ENCODE measurements around the gene HDHD2. TPM values are rescaled to one million over a fixed set of nuclear protein-coding genes. Genes with fewer than 3 reads are reported as not detected.
A peak's percentile ranks its signal among the peaks of the same experiment; 100 is the strongest.

HDHD2 gene
- total and polyA plus RNA-seq, 4 donors: 16.7 to 38.2 (median 30.1) TPM

- 91 to 92% methylated on average over 7 of the region's 7 CpGs for WGBS, 2 donors
- no peak overlapping the region for H3K27ac ChIP-seq (ENCODE audit: low read depth in 1 of 2, low read length in 1 of 2)
- TF ChIP-seq CTCF (IDR thresholded peaks at IDR 0.05; ENCODE audit: control extremely low read depth, extremely low read depth): no peak
- ATAC-seq (ENCODE audit: insufficient read depth, low FRiP score): no peak
- H3K9ac ChIP-seq (ENCODE audit: insufficient read depth in 1 of 2, low read length in 2 of 2): no peak overlapping the region
- H3K4me1 ChIP-seq (ENCODE audit: control insufficient read depth in 5 of 5, insufficient read depth in 5 of 5, low read length in 5 of 5): no peaks in the 10 kb centered on the region
- no peaks in the 10 kb centered on the region for H3K9me3 ChIP-seq (ENCODE audit: control insufficient read depth in 4 of 4, insufficient read depth in 3 of 4, low read length in 3 of 4)
- DNase-seq: no peak
- no peaks in the 10 kb centered on the region for H3K27me3 ChIP-seq (ENCODE audit: control insufficient read depth in 3 of 3, insufficient read depth in 3 of 3, low read length in 2 of 3)
- H3K36me3 ChIP-seq (ENCODE audit: control insufficient read depth in 4 of 4, insufficient read depth in 4 of 4, low read length in 4 of 4): peaks cover 15 to 42% (median 33%) of the 10 kb centered on the region in 4 donors
- H3K4me3 ChIP-seq: no peak overlapping the region
Measured at GRCh38 chr18:47108998-47109405, 41.3 kb downstream of the HDHD2 start.

GRCh38 chr18:47108373-47108772, 41.9 kb downstream of the HDHD2 start:
- no peak for TF ChIP-seq CTCF (IDR thresholded peaks at IDR 0.05; ENCODE audit: control extremely low read depth, extremely low read depth)
- H3K36me3 ChIP-seq (ENCODE audit: control insufficient read depth in 4 of 4, insufficient read depth in 4 of 4, low read length in 4 of 4): peaks cover 19 to 39% (median 32%) of the 10 kb centered on the region in 4 donors
- ATAC-seq (ENCODE audit: insufficient read depth, low FRiP score): no peak
- no peak overlapping the region for H3K27ac ChIP-seq (ENCODE audit: low read depth in 1 of 2, low read length in 1 of 2)
- no peak for DNase-seq
- WGBS, 2 donors: 87 to 92% methylated on average over 3 of the region's 3 CpGs
- H3K4me1 ChIP-seq (ENCODE audit: control insufficient read depth in 5 of 5, insufficient read depth in 5 of 5, low read length in 5 of 5): no peaks in the 10 kb centered on the region
- no peak overlapping the region for H3K4me3 ChIP-seq
- no peak overlapping the region for H3K9ac ChIP-seq (ENCODE audit: insufficient read depth in 1 of 2, low read length in 2 of 2)
- no peaks in the 10 kb centered on the region for H3K9me3 ChIP-seq (ENCODE audit: control insufficient read depth in 4 of 4, insufficient read depth in 3 of 4, low read length in 3 of 4)
- no peaks in the 10 kb centered on the region for H3K27me3 ChIP-seq (ENCODE audit: control insufficient read depth in 3 of 3, insufficient read depth in 3 of 3, low read length in 2 of 3)

GRCh38 chr18:47100212-47100831, 50.0 kb downstream of the HDHD2 start:
- TF ChIP-seq CTCF (IDR thresholded peaks at IDR 0.05; ENCODE audit: control extremely low read depth, extremely low read depth): peak; percentile 56
- Histone ChIP-seq H3K4me1 (ENCODE audit: control insufficient read depth in 5 of 5, insufficient read depth in 5 of 5, low read length in 5 of 5) (no peaks in the 10 kb centered on the region), H3K9me3 (ENCODE audit: control insufficient read depth in 4 of 4, insufficient read depth in 3 of 4, low read length in 3 of 4) (no peaks in the 10 kb centered on the region), H3K4me3 (no peak overlapping the region), H3K27ac (ENCODE audit: low read depth in 1 of 2, low read length in 1 of 2) (no peak overlapping the region), H3K36me3 (ENCODE audit: control insufficient read depth in 4 of 4, insufficient read depth in 4 of 4, low read length in 4 of 4) (peaks cover 0 to 8% (median 5%) of the 10 kb centered on the region in 4 donors), H3K9ac (ENCODE audit: insufficient read depth in 1 of 2, low read length in 2 of 2) (no peak overlapping the region), H3K27me3 (ENCODE audit: control insufficient read depth in 3 of 3, insufficient read depth in 3 of 3, low read length in 2 of 3) (no peaks in the 10 kb centered on the region)
- DNase-seq (peak; percentile 58 to 70 (median 63)), ATAC-seq (ENCODE audit: insufficient read depth, low FRiP score) (peak; percentile 23)
- WGBS, 2 donors: 34 to 40% methylated on average over 12 of the region's 12 CpGs

- ATAC-seq (ENCODE audit: insufficient read depth, low FRiP score) (no peak), DNase-seq (no peak)
- no peaks in the 10 kb centered on the region for H3K9me3 ChIP-seq (ENCODE audit: control insufficient read depth in 4 of 4, insufficient read depth in 3 of 4, low read length in 3 of 4)
- H3K36me3 ChIP-seq (ENCODE audit: control insufficient read depth in 4 of 4, insufficient read depth in 4 of 4, low read length in 4 of 4): peaks cover 0 to 8% (median 0%) of the 10 kb centered on the region in 4 donors
- 78 to 85% methylated on average over 3 of the region's 3 CpGs for WGBS, 2 donors
- no peak overlapping the region for H3K4me3 ChIP-seq
- no peak for TF ChIP-seq CTCF (IDR thresholded peaks at IDR 0.05; ENCODE audit: control extremely low read depth, extremely low read depth)
- no peaks in the 10 kb centered on the region for H3K4me1 ChIP-seq (ENCODE audit: control insufficient read depth in 5 of 5, insufficient read depth in 5 of 5, low read length in 5 of 5)
- H3K9ac ChIP-seq (ENCODE audit: insufficient read depth in 1 of 2, low read length in 2 of 2): no peak overlapping the region
- no peaks in the 10 kb centered on the region for H3K27me3 ChIP-seq (ENCODE audit: control insufficient read depth in 3 of 3, insufficient read depth in 3 of 3, low read length in 2 of 3)
- no peak overlapping the region for H3K27ac ChIP-seq (ENCODE audit: low read depth in 1 of 2, low read length in 1 of 2)
Measured at GRCh38 chr18:47095810-47096209, 54.5 kb downstream of the HDHD2 start.
